ENCODE measurements around the gene UPK2. TPM values are rescaled to one million over a fixed set of nuclear protein-coding genes. Genes with fewer than 3 reads are reported as not detected.

The UPK2 gene
- total and polyA plus RNA-seq, 5 donors, result not detected

DNA sequence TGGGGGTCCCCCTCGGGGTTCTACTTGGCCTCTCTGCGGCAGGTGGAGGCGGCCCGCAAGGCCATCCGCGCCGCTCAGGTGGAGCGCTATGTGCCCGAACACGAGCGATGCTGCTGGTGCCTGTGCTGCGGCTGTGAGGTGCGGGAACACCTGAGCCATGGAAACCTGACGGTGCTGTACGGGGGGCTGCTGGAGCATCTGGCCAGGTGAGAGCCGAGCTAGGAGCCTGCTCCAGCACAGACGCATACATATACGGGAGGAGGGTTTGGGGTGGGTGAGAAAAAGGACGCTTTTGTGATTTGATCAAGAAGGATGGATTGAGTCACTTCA lies 42.3 kb downstream of the UPK2 start:
- no peaks in the 10 kb centered on the region for H3K4me1 ChIP-seq (ENCODE audit: control insufficient read depth, insufficient read depth, low read length)
- no peaks in the 10 kb centered on the region for H3K27me3 ChIP-seq (ENCODE audit: control insufficient read depth, insufficient read depth)
- intact Hi-C loops (cut with DNase I), result no loop called here
- no peak for DNase-seq
- H3K4me3 ChIP-seq (ENCODE audit: low read length), result peak overlapping the region; percentile 83
- H3K9me3 ChIP-seq (ENCODE audit: control insufficient read depth, low read length), result no peaks in the 10 kb centered on the region
- peak overlapping the region; percentile 90 for H3K27ac ChIP-seq (ENCODE audit: low read length)
- WGBS, result 3% methylated on average over 19 of the region's 19 CpGs
- no peak for ATAC-seq

DNA sequence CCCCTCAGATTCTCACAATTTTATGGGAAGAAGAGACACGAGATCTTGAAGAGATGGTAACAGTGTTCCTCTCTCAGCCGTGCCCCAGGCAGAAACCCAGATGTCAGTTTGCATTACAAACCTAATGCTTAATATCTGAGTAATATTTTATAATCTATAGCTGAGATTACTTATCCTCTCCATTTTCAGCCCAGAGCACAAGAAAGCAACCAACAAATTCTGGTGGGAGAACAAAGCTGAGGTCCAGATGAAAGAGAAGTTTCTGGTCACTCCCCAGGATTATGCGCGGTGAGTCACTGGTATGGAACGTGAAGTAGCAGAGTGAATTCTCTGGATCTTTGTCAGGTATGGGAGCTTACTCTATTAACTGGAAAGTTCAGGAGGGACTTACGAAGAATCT lies 42.7 kb downstream of the UPK2 start:
- no peak for DNase-seq
- Histone ChIP-seq H3K27me3 (ENCODE audit: control insufficient read depth, insufficient read depth) (no peaks in the 10 kb centered on the region), H3K27ac (ENCODE audit: low read length) (peak overlapping the region; percentile 90), H3K9me3 (ENCODE audit: control insufficient read depth, low read length) (no peaks in the 10 kb centered on the region), H3K4me1 (ENCODE audit: control insufficient read depth, insufficient read depth, low read length) (no peaks in the 10 kb centered on the region), H3K4me3 (ENCODE audit: low read length) (peak overlapping the region; percentile 83)
- 58% methylated on average over 6 of the region's 6 CpGs for WGBS
- no peak for ATAC-seq
- intact Hi-C loops (cut with DNase I), result no loop called here

DNA sequence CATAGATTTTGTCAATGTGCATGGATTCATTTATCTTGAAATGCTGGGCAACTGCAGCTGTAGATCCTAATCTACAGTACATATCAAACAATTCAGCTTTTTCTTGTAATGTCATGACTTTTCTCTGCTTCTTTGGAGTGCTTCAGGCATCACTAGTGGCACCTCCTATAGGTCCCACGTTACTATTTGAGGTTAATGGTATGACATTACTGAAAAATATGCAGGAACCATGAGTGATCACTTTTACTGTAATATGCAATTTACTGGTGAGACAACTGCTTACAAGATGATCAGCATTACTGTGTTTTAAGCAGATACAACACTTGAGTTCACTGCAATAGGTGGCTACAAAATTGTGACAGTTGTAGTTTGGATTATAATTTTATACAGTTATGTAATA lies 44.8 kb downstream of the UPK2 start:
- Histone ChIP-seq H3K4me3 (ENCODE audit: low read length) (no peak overlapping the region), H3K9me3 (ENCODE audit: control insufficient read depth, low read length) (no peaks in the 10 kb centered on the region), H3K4me1 (ENCODE audit: control insufficient read depth, insufficient read depth, low read length) (no peaks in the 10 kb centered on the region), H3K27me3 (ENCODE audit: control insufficient read depth, insufficient read depth) (no peaks in the 10 kb centered on the region), H3K27ac (ENCODE audit: low read length) (no peak overlapping the region)
- intact Hi-C loops (cut with DNase I), result no loop called here
- ATAC-seq (no peak), DNase-seq (no peak)
- WGBS, result 65% methylated on average over 1 of the region's 1 CpG

DNA sequence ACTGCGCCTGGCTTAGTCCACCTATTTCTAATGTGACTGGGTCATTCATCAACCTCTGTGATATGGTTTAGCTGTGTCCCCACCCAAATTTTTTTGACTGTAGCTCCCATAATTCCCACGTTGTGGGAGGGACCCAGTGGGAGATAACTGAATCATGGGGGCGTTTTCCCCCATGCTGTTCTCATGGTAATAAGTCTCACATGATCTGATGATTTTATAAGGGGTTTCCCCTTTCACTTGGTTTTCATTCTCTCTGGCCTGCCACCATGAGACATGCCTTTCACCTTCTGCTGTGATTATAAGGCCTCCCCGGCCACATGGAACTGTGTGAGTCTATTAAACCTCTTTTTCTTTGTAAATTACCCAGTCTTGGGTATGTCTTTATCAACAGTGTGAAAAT lies 50.6 kb downstream of the UPK2 start:
- no peak overlapping the region for H3K4me3 ChIP-seq (ENCODE audit: low read length)
- WGBS, result 85% methylated on average over 4 of the region's 4 CpGs
- peaks cover 1% of the 10 kb centered on the region for H3K4me1 ChIP-seq (ENCODE audit: control insufficient read depth, insufficient read depth, low read length)
- H3K27ac ChIP-seq (ENCODE audit: low read length), result no peak overlapping the region
- H3K9me3 ChIP-seq (ENCODE audit: control insufficient read depth, low read length), result no peaks in the 10 kb centered on the region
- intact Hi-C loops (cut with DNase I), result no loop called here
- ATAC-seq, result no peak
- no peaks in the 10 kb centered on the region for H3K27me3 ChIP-seq (ENCODE audit: control insufficient read depth, insufficient read depth)
- DNase-seq, result no peak

Small RNA genes within 50 kb of the gene (microRNA-seq; reads per million reads assigned to microRNA genes)
- 0 reads per million in 2 donors for gene MIR4492

Other genes with a start within 250 kb of the UPK2 start
- gene DDX6, start 165.1 kb upstream of the UPK2 start, total RNA-seq, result 100 to 1,000 TPM; 126 to 149 (median 139) TPM
- gene DDX6, start 165.1 kb upstream of the UPK2 start, polyA plus RNA-seq, result 38.0 TPM
- gene CXCR5, start 72.4 kb upstream of the UPK2 start, total RNA-seq, result not detected
- gene CXCR5, start 72.4 kb upstream of the UPK2 start, polyA plus RNA-seq, result 0.34 TPM
- gene BCL9L, start 30.4 kb upstream of the UPK2 start, total RNA-seq, result 10 to 100 TPM; 44.0 to 76.7 (median 54.6) TPM
- gene BCL9L, start 30.4 kb upstream of the UPK2 start, polyA plus RNA-seq, result 29.9 TPM
- not detected for gene FOXR1, start 15.5 kb downstream of the UPK2 start, total RNA-seq
- gene FOXR1, start 15.5 kb downstream of the UPK2 start, polyA plus RNA-seq, result not detected
- 10 to 100 TPM; 12.2 to 18.4 (median 15.2) TPM for gene CENATAC, start 41.8 kb downstream of the UPK2 start, total RNA-seq
- 18.9 TPM for gene CENATAC, start 41.8 kb downstream of the UPK2 start, polyA plus RNA-seq
- gene RPS25, start 62.0 kb downstream of the UPK2 start, total RNA-seq, result 100 to 1,000 TPM; 750 to 919 (median 877) TPM
- gene RPS25, start 62.0 kb downstream of the UPK2 start, polyA plus RNA-seq, result 2,193 TPM
- gene TRAPPC4, start 62.5 kb downstream of the UPK2 start, total RNA-seq, result 10 to 100 TPM; 32.2 to 44.6 (median 36.8) TPM
- 31.4 TPM for gene TRAPPC4, start 62.5 kb downstream of the UPK2 start, polyA plus RNA-seq
- 1 to 10 TPM; 7.5 to 8.6 (median 7.7) TPM for gene SLC37A4, start 74.6 kb downstream of the UPK2 start, total RNA-seq
- gene SLC37A4, start 74.6 kb downstream of the UPK2 start, polyA plus RNA-seq, result 7.1 TPM
- 100 to 1,000 TPM in 2 of 4 donors, 10 to 100 TPM in 2; 58.8 to 127 (median 105) TPM for gene HYOU1, start 100.9 kb downstream of the UPK2 start, total RNA-seq
- 52.1 TPM for gene HYOU1, start 100.9 kb downstream of the UPK2 start, polyA plus RNA-seq
- gene VPS11, start 111.5 kb downstream of the UPK2 start, total RNA-seq, result 10 to 100 TPM; 20.4 to 23.7 (median 21.5) TPM
- 23.5 TPM for gene VPS11, start 111.5 kb downstream of the UPK2 start, polyA plus RNA-seq
- gene HMBS, start 128.6 kb downstream of the UPK2 start, total RNA-seq, result 10 to 100 TPM; 17.3 to 28.0 (median 22.2) TPM
- gene HMBS, start 128.6 kb downstream of the UPK2 start, polyA plus RNA-seq, result 28.0 TPM
- 10 to 100 TPM; 15.2 to 24.7 (median 23.9) TPM for gene DPAGT1, start 145.6 kb downstream of the UPK2 start, total RNA-seq
- gene DPAGT1, start 145.6 kb downstream of the UPK2 start, polyA plus RNA-seq, result 14.4 TPM
- 10 to 100 TPM in 3 of 4 donors, 1 to 10 TPM in 1; 9.1 to 11.9 (median 11.0) TPM for gene C2CD2L, start 151.0 kb downstream of the UPK2 start, total RNA-seq
- 9.2 TPM for gene C2CD2L, start 151.0 kb downstream of the UPK2 start, polyA plus RNA-seq
- gene HINFP, start 165.3 kb downstream of the UPK2 start, total RNA-seq, result 10 to 100 TPM; 11.4 to 17.0 (median 15.4) TPM
- 8.4 TPM for gene HINFP, start 165.3 kb downstream of the UPK2 start, polyA plus RNA-seq
- 1 to 10 TPM in 3 of 4 donors, under 1 TPM in 1; 0.86 to 1.8 (median 1.5) TPM for gene ABCG4, start 192.8 kb downstream of the UPK2 start, total RNA-seq
- gene ABCG4, start 192.8 kb downstream of the UPK2 start, polyA plus RNA-seq, result 1.4 TPM
- gene NLRX1, start 212.4 kb downstream of the UPK2 start, total RNA-seq, result 10 to 100 TPM; 18.7 to 25.2 (median 22.7) TPM
- 12.8 TPM for gene NLRX1, start 212.4 kb downstream of the UPK2 start, polyA plus RNA-seq
- under 1 TPM in 3 of 4 donors, not detected in 1; 0.48 to 0.66 (median 0.56) TPM for gene NHERF4, start 229.2 kb downstream of the UPK2 start, total RNA-seq
- 0.11 TPM for gene NHERF4, start 229.2 kb downstream of the UPK2 start, polyA plus RNA-seq

Measured in right cardiac atrium (tissue), 5 donors.